HEK293 (cell line): ENCODE results near the gene OPCML.

Experiments
- CTCF ChIA-PET: fragments of 350-600 bp; formaldehyde crosslinking; extraction: SDS; loops from one replicate; lab custom pipeline; 2021; ENCODE audit warnings: antibody characterized with exemption; lab: Yijun Ruan, JAX
- POLR2A ChIA-PET: fragments of 300-600 bp; formaldehyde crosslinking; extraction: SDS; loops from one replicate; lab custom pipeline; 2020; ENCODE audit warnings: antibody characterized with exemption, inconsistent platforms; lab: Yijun Ruan, JAX
- H3K27ac ChIP-seq: fragments of 200-500 bp; sonication (Bioruptor generic); 2 replicates; pipeline ENCODE4 v1.5.1; 2014; ENCODE audit warnings: low read depth, low read length, control low read depth, inconsistent platforms; ENCODE audit errors: extremely low read depth
- H3K36me3 ChIP-seq, 2 experiments: fragments of 200-500 bp in 1 of 2; sonication (Bioruptor generic) in 1 of 2; 1 replicate in 1 of 2; 2 replicates in 1 of 2; pipeline ENCODE4 v1.5.1; 2014 to 2017; ENCODE audit warnings: inconsistent platforms in 2 of 2, low read length in 2 of 2; ENCODE audit not compliant: control insufficient read depth in 2 of 2, insufficient read depth in 1 of 2
- H3K4me1 ChIP-seq: fragments of 200-500 bp; sonication (Bioruptor generic); 2 replicates; pipeline ENCODE4 v1.5.1; 2014; ENCODE audit warnings: mild to moderate bottlenecking, low read length, inconsistent platforms; ENCODE audit not compliant: control insufficient read depth, insufficient read depth
- H3K4me3 ChIP-seq: 2 replicates; pipeline ENCODE4 v1.5.1; 2011; ENCODE audit warnings: low read depth, mild to moderate bottlenecking, control low read depth, low read length, moderate library complexity
- H3K9me3 ChIP-seq: fragments of 200-500 bp; sonication (Bioruptor generic); 2 replicates; pipeline ENCODE4 v1.5.1; 2014; ENCODE audit warnings: low read depth, low read length, inconsistent platforms; ENCODE audit not compliant: control insufficient read depth, insufficient read depth
- KLF10 ChIP-seq: fragments of 450-650 bp; IDR thresholded peaks from 2 replicates; pipeline ENCODE4 v1.5.1; 2018; ENCODE audit warnings: missing biosample characterization, mild to moderate bottlenecking, missing genetic modification characterization
- MZF1 ChIP-seq: fragments of 450-650 bp; formaldehyde crosslinking; IDR thresholded peaks from 2 replicates; pipeline ENCODE4 v1.5.1; 2017; ENCODE audit warnings: missing biosample characterization, missing genetic modification characterization, borderline replicate concordance
- SALL2 ChIP-seq: fragments of 450-650 bp; formaldehyde crosslinking; IDR thresholded peaks from 2 replicates; pipeline ENCODE4 v1.5.0; 2017; ENCODE audit warnings: missing biosample characterization, mild to moderate bottlenecking, missing genetic modification characterization, borderline replicate concordance
- ZBTB17 ChIP-seq: fragments of 450-650 bp; formaldehyde crosslinking; IDR thresholded peaks from 2 replicates; pipeline ENCODE4 v1.5.1; 2016; ENCODE audit warnings: missing biosample characterization, missing genetic modification characterization
- ZBTB48 ChIP-seq: fragments of 450-650 bp; formaldehyde crosslinking; IDR thresholded peaks from 2 replicates; pipeline ENCODE4 v1.5.1; 2016; ENCODE audit warnings: missing biosample characterization, missing genetic modification characterization
- ZIC2 ChIP-seq: fragments of 450-650 bp; formaldehyde crosslinking; IDR thresholded peaks from 2 replicates; pipeline ENCODE4 v1.5.1; 2016; ENCODE audit warnings: missing biosample characterization, missing genetic modification characterization
- ZNF2 ChIP-seq: fragments of 450-650 bp; formaldehyde crosslinking; IDR thresholded peaks from 2 replicates; pipeline ENCODE4 v1.5.1; 2016; ENCODE audit warnings: missing biosample characterization, missing genetic modification characterization
- ZNF248 ChIP-seq: fragments of 450-650 bp; formaldehyde crosslinking; IDR thresholded peaks from 2 replicates; pipeline ENCODE4 v1.5.1; 2017; ENCODE audit warnings: missing biosample characterization, missing genetic modification characterization
- ZNF292 ChIP-seq: fragments of 450-650 bp; formaldehyde crosslinking; IDR thresholded peaks from 2 replicates; pipeline ENCODE4 v1.5.1; 2016; ENCODE audit warnings: low read depth, missing biosample characterization, missing genetic modification characterization, borderline replicate concordance
- ZNF416 ChIP-seq: fragments of 450-650 bp; formaldehyde crosslinking; IDR thresholded peaks from 2 replicates; pipeline ENCODE4 v1.5.1; 2016; ENCODE audit warnings: missing biosample characterization, missing genetic modification characterization
- ZNF423 ChIP-seq: fragments of 450-650 bp; formaldehyde crosslinking; IDR thresholded peaks from 2 replicates; pipeline ENCODE4 v1.5.1; 2016; ENCODE audit warnings: missing biosample characterization, missing genetic modification characterization
- ZNF510 ChIP-seq: fragments of 450-650 bp; formaldehyde crosslinking; IDR thresholded peaks from 2 replicates; pipeline ENCODE4 v1.5.1; 2018; ENCODE audit warnings: mild to moderate bottlenecking, missing genetic modification characterization, missing biosample characterization; ENCODE audit not compliant: insufficient replicate concordance
- ZNF560 ChIP-seq: fragments of 450-650 bp; formaldehyde crosslinking; IDR thresholded peaks from 2 replicates; pipeline ENCODE4 v1.5.1; 2017; ENCODE audit warnings: missing biosample characterization, missing genetic modification characterization, borderline replicate concordance
- ZNF660 ChIP-seq: fragments of 450-650 bp; IDR thresholded peaks from 2 replicates; pipeline ENCODE4 v1.5.1; 2018; ENCODE audit warnings: missing biosample characterization, mild to moderate bottlenecking, missing genetic modification characterization
- ZNF664 ChIP-seq: fragments of 450-650 bp; formaldehyde crosslinking; IDR thresholded peaks from 2 replicates; pipeline ENCODE4 v1.5.1; 2016; ENCODE audit warnings: missing biosample characterization, missing genetic modification characterization
- ZNF677 ChIP-seq: fragments of 450-650 bp; IDR thresholded peaks from 2 replicates; pipeline ENCODE4 v1.5.0; 2018; ENCODE audit warnings: missing biosample characterization, mild to moderate bottlenecking, missing genetic modification characterization, moderate library complexity
- ZNF701 ChIP-seq: fragments of 450-650 bp; formaldehyde crosslinking; IDR thresholded peaks from 2 replicates; pipeline ENCODE4 v1.5.1; 2016; ENCODE audit warnings: missing biosample characterization, missing genetic modification characterization
- TF ChIP-seq, protein P1 (sequence below): fragments of 450-650 bp; formaldehyde crosslinking; conservative IDR thresholded peaks from 2 replicates; pipeline ENCODE4 v1.5.1; 2016; ENCODE audit warnings: low read depth, missing biosample characterization, missing genetic modification characterization
- TF ChIP-seq, protein P2 (sequence below): fragments of 450-650 bp; formaldehyde crosslinking; IDR thresholded peaks from 2 replicates; pipeline ENCODE4 v1.5.1; 2017; ENCODE audit warnings: missing biosample characterization, missing genetic modification characterization
- TF ChIP-seq, protein P3 (sequence below): fragments of 450-650 bp; formaldehyde crosslinking; IDR thresholded peaks from 2 replicates; pipeline ENCODE4 v1.5.1; 2016; ENCODE audit warnings: missing biosample characterization, missing genetic modification characterization

OPCML gene

DNA sequence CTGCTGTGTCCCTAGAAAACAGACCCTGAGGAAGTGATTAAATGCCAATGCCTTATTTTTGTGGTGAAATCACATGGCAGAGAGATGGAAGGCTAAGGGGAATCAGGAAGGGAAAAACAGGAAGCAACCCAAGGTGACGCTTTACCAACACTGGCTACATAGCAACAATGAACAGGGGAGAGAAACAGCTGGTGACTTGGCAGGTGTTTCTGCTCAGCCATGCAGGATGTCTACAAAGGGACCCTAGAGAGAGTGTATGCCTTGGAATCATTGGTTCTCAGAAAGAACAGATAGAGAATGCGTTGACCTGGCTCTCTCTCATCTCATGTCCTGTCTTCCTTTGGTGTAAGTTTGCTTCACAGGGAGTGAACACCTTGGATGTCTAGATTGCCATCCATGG, 911.9 kb downstream of the OPCML start:
- H3K9me3 ChIP-seq: no peaks in the 10 kb centered on the region
- no peaks in the 10 kb centered on the region for H3K36me3 ChIP-seq
- TF ChIP-seq KLF10 (tag by site-specific recombination) (no peak), ZNF2 (tag by site-specific recombination) (no peak), ZNF677 (tag by site-specific recombination) (no peak), ZNF701 (tag by site-specific recombination) (no peak), ZIC2 (tag by site-specific recombination) (no peak), SALL2 (no peak), MZF1 (no peak), ZNF423 (no peak), ZBTB48 (tag by site-specific recombination) (no peak), ZNF560 (tag by site-specific recombination) (no peak), ZNF660 (no peak), ZBTB17 (tag by site-specific recombination) (no peak), ZNF664 (tag by site-specific recombination) (no peak), ZNF510 (tag by site-specific recombination) (no peak), ZNF248 (tag by site-specific recombination) (no peak), ZNF416 (tag by site-specific recombination) (no peak), ZNF292 (tag by site-specific recombination) (no peak)
- TF ChIP-seq, protein P1, sequence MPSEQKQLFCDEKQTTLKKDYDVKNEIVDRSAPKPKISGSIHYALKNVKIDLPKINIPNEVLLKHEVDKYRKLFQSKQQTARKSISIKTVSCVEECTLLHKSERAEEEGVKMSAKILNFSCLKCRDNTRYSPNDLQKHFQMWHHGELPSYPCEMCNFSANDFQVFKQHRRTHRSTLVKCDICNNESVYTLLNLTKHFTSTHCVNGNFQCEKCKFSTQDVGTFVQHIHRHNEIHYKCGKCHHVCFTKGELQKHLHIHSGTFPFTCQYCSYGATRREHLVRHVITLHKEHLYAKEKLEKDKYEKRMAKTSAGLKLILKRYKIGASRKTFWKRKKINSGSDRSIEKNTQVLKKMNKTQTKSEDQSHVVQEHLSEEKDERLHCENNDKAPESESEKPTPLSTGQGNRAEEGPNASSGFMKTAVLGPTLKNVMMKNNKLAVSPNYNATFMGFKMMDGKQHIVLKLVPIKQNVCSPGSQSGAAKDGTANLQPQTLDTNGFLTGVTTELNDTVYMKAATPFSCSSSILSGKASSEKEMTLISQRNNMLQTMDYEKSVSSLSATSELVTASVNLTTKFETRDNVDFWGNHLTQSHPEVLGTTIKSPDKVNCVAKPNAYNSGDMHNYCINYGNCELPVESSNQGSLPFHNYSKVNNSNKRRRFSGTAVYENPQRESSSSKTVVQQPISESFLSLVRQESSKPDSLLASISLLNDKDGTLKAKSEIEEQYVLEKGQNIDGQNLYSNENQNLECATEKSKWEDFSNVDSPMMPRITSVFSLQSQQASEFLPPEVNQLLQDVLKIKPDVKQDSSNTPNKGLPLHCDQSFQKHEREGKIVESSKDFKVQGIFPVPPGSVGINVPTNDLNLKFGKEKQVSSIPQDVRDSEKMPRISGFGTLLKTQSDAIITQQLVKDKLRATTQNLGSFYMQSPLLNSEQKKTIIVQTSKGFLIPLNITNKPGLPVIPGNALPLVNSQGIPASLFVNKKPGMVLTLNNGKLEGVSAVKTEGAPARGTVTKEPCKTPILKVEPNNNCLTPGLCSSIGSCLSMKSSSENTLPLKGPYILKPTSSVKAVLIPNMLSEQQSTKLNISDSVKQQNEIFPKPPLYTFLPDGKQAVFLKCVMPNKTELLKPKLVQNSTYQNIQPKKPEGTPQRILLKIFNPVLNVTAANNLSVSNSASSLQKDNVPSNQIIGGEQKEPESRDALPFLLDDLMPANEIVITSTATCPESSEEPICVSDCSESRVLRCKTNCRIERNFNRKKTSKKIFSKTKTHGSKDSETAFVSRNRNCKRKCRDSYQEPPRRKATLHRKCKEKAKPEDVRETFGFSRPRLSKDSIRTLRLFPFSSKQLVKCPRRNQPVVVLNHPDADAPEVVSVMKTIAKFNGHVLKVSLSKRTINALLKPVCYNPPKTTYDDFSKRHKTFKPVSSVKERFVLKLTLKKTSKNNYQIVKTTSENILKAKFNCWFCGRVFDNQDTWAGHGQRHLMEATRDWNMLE (tag by site-specific recombination): no peak
- TF ChIP-seq, protein P2, sequence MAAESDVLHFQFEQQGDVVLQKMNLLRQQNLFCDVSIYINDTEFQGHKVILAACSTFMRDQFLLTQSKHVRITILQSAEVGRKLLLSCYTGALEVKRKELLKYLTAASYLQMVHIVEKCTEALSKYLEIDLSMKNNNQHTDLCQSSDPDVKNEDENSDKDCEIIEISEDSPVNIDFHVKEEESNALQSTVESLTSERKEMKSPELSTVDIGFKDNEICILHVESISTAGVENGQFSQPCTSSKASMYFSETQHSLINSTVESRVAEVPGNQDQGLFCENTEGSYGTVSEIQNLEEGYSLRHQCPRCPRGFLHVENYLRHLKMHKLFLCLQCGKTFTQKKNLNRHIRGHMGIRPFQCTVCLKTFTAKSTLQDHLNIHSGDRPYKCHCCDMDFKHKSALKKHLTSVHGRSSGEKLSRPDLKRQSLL (tag by site-specific recombination): no peak
- TF ChIP-seq, protein P3, sequence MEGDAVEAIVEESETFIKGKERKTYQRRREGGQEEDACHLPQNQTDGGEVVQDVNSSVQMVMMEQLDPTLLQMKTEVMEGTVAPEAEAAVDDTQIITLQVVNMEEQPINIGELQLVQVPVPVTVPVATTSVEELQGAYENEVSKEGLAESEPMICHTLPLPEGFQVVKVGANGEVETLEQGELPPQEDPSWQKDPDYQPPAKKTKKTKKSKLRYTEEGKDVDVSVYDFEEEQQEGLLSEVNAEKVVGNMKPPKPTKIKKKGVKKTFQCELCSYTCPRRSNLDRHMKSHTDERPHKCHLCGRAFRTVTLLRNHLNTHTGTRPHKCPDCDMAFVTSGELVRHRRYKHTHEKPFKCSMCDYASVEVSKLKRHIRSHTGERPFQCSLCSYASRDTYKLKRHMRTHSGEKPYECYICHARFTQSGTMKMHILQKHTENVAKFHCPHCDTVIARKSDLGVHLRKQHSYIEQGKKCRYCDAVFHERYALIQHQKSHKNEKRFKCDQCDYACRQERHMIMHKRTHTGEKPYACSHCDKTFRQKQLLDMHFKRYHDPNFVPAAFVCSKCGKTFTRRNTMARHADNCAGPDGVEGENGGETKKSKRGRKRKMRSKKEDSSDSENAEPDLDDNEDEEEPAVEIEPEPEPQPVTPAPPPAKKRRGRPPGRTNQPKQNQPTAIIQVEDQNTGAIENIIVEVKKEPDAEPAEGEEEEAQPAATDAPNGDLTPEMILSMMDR (tag by site-specific recombination): no peak
- TF ChIP-seq, all 188 proteins: peak for 0
- Histone ChIP-seq H3K4me1 (no peaks in the 10 kb centered on the region), H3K27ac (no peak overlapping the region), H3K4me3 (no peak overlapping the region)
- ChIA-PET POLR2A (no interaction called here), CTCF (interaction anchor here (0.5 kb wide), 1 partner anchor 691 kb away, joined by 4 read pairs; no protein-coding TSS in a partner anchor)
